Measurements from ENCODE around the gene ECM2.

ECM2 gene

GRCh38 chr9:92496396-92497176 lies 39.2 kb downstream of the ECM2 start:
- DNase-seq = no peak

- no peak for DNase-seq
Observed at GRCh38 chr9:92494856-92495255, 40.9 kb downstream of the ECM2 start.

GRCh38 chr9:92493749-92494387 lies 41.9 kb downstream of the ECM2 start:
- no peak for DNase-seq

GRCh38 chr9:92492781-92493401 lies 42.9 kb downstream of the ECM2 start:
- no peak for DNase-seq

GRCh38 chr9:92488681-92489550 lies 46.9 kb downstream of the ECM2 start:
- DNase-seq = no peak

GRCh38 chr9:92486371-92486770 lies 49.4 kb downstream of the ECM2 start:
- no peak for DNase-seq

- no peak for DNase-seq
Observed at GRCh38 chr9:92484563-92484962, 51.2 kb downstream of the ECM2 start.

- DNase-seq = no peak
Observed at GRCh38 chr9:92483627-92484545, 51.9 kb downstream of the ECM2 start.

- DNase-seq = no peak
Observed at GRCh38 chr9:92482805-92483204, 53.0 kb downstream of the ECM2 start.

GRCh38 chr9:92482329-92482728 lies 53.5 kb downstream of the ECM2 start, which contains the start of gene ASPN:
Gene ASPN (minus strand): TSS chr9:92482506.
- DNase-seq = no peak

GRCh38 chr9:92480986-92481633 lies 54.7 kb downstream of the ECM2 start:
- DNase-seq = no peak

- no peak for DNase-seq
Observed at GRCh38 chr9:92480291-92480771, 55.5 kb downstream of the ECM2 start.

GRCh38 chr9:92479346-92479745 lies 56.4 kb downstream of the ECM2 start:
- no peak for DNase-seq

- DNase-seq = no peak
Observed at GRCh38 chr9:92478783-92479182, 57.0 kb downstream of the ECM2 start.

- no peak for DNase-seq
Observed at GRCh38 chr9:92476962-92477361, 58.8 kb downstream of the ECM2 start.

GRCh38 chr9:92474587-92474986 lies 61.2 kb downstream of the ECM2 start:
- no peak for DNase-seq

GRCh38 chr9:92468206-92468605 lies 67.6 kb downstream of the ECM2 start:
- DNase-seq = no peak

- DNase-seq = no peak
Observed at GRCh38 chr9:92467511-92467910, 68.3 kb downstream of the ECM2 start.

- no peak for DNase-seq
Observed at GRCh38 chr9:92467041-92467440, 68.7 kb downstream of the ECM2 start.

GRCh38 chr9:92463984-92464383 lies 71.8 kb downstream of the ECM2 start:
- no peak for DNase-seq

GRCh38 chr9:92463387-92463786 lies 72.4 kb downstream of the ECM2 start:
- no peak for DNase-seq
